ENCODE measurements around the gene CD36.

CD36 gene

GRCh38 chr7:80635533-80635932 is 2.9 kb upstream of the CD36 start:
- no peak overlapping the region for H3K4me3 ChIP-seq (ENCODE audit: low read depth, low read length)
- no peaks in the 10 kb centered on the region for H3K36me3 ChIP-seq (ENCODE audit: control insufficient read depth in 2 of 2, insufficient read depth in 1 of 2, low read length in 2 of 2)
- no peaks in the 10 kb centered on the region for H3K9me3 ChIP-seq (ENCODE audit: control insufficient read depth, insufficient read depth, low read depth, low read length)
- H3K4me1 ChIP-seq (ENCODE audit: control insufficient read depth, insufficient read depth, low read length), result no peaks in the 10 kb centered on the region
- POLR2A ChIA-PET, result no interaction called here
- TF ChIP-seq ZNF138 (tag by site-specific recombination; IDR thresholded peaks at IDR 0.05; ENCODE audit: borderline replicate concordance) (no peak), ZNF202 (tag by site-specific recombination; IDR thresholded peaks at IDR 0.05; ENCODE audit: borderline replicate concordance) (no peak), INSM2 (tag by site-specific recombination; IDR thresholded peaks at IDR 0.05) (no peak), ZBTB26 (tag by site-specific recombination; optimal IDR thresholded peaks at IDR 0.05) (no peak), ZNF37A (tag by site-specific recombination; IDR thresholded peaks at IDR 0.05) (no peak), ZNF423 (tag by site-specific recombination; IDR thresholded peaks at IDR 0.05) (no peak), ZFP69B (tag by site-specific recombination; IDR thresholded peaks at IDR 0.05) (no peak)
- H3K27ac ChIP-seq (ENCODE audit: extremely low read depth, low read depth, low read length), result no peak overlapping the region
- CTCF ChIA-PET, result interaction anchor here (0.8 kb wide), 1 partner anchor 43 kb away, joined by 3 read pairs; no protein-coding TSS in a partner anchor

- Histone ChIP-seq H3K27ac (ENCODE audit: extremely low read depth, low read depth, low read length) (no peak overlapping the region), H3K4me3 (ENCODE audit: low read depth, low read length) (no peak overlapping the region), H3K4me1 (ENCODE audit: control insufficient read depth, insufficient read depth, low read length) (no peaks in the 10 kb centered on the region), H3K36me3 (ENCODE audit: control insufficient read depth in 2 of 2, insufficient read depth in 1 of 2, low read length in 2 of 2) (no peaks in the 10 kb centered on the region), H3K9me3 (ENCODE audit: control insufficient read depth, insufficient read depth, low read depth, low read length) (no peaks in the 10 kb centered on the region)
- ChIA-PET CTCF (interaction anchor here (0.8 kb wide), 1 partner anchor 43 kb away, joined by 3 read pairs; no protein-coding TSS in a partner anchor), POLR2A (no interaction called here)
- TF ChIP-seq ZNF664 (tag by site-specific recombination; IDR thresholded peaks at IDR 0.05) (no peak), PRDM2 (tag by site-specific recombination; IDR thresholded peaks at IDR 0.05; ENCODE audit: borderline replicate concordance) (no peak), ZNF510 (tag by site-specific recombination; IDR thresholded peaks at IDR 0.05; ENCODE audit: insufficient replicate concordance) (no peak), ZBTB10 (tag by site-specific recombination; IDR thresholded peaks at IDR 0.05) (no peak), ZBTB44 (tag by site-specific recombination; IDR thresholded peaks at IDR 0.05) (no peak), ZNF221 (tag by site-specific recombination; IDR thresholded peaks at IDR 0.05; ENCODE audit: borderline replicate concordance) (no peak), KLF7 (tag by site-specific recombination; IDR thresholded peaks at IDR 0.05; ENCODE audit: borderline replicate concordance) (no peak), ZBTB26 (tag by site-specific recombination; optimal IDR thresholded peaks at IDR 0.05) (no peak)
Measured at GRCh38 chr7:80635998-80636397, 2.4 kb upstream of the CD36 start.
